ENCODE measurements around the gene EFCAB8. TPM values are rescaled to one million over a fixed set of nuclear protein-coding genes. Genes with fewer than 3 reads are reported as not detected.
"Not testable (repeated sequence)": the region's sequence is repeated elsewhere in the genome, so short reads cannot be mapped to it uniquely, and the experiment has no call there.

EFCAB8 gene
- polyA plus RNA-seq, 4 donors, result 0.01 to 0.38 (median 0.22) TPM; not detected in 1

- no peak for FAIRE-seq
- H3K4me1 ChIP-seq (ENCODE audit: control insufficient read depth in 3 of 3, insufficient read depth in 2 of 3, low read depth in 1 of 3, low read length in 2 of 3), result no peaks in the 10 kb centered on the region
- no peak for DNase-seq
- H3K27ac ChIP-seq (ENCODE audit: low read depth in 1 of 3, low read length in 2 of 3), result no peak overlapping the region
- no peaks in the 10 kb centered on the region for H3K27me3 ChIP-seq (ENCODE audit: control insufficient read depth in 3 of 3, insufficient read depth in 3 of 3, low read length in 3 of 3)
- no peak overlapping the region for H3K4me3 ChIP-seq (ENCODE audit: low read depth in 1 of 3, low read length in 3 of 3)
- no peaks in the 10 kb centered on the region for H3K9me3 ChIP-seq (ENCODE audit: control insufficient read depth in 2 of 2, insufficient read depth in 1 of 2, low read depth in 1 of 2, low read length in 1 of 2)
- H3K36me3 ChIP-seq (ENCODE audit: control insufficient read depth in 3 of 3, insufficient read depth in 2 of 3, low read depth in 1 of 3, low read length in 3 of 3), result peaks cover 12 to 28% (median 18%) of the 10 kb centered on the region in 3 donors
- WGBS, 3 donors, result 89 to 91% (median 91%) methylated on average over 6 of the region's 6 CpGs
These were observed 9.9 kb upstream of the EFCAB8 start for GRCh38 chr20:32848846-32849245.

DNA sequence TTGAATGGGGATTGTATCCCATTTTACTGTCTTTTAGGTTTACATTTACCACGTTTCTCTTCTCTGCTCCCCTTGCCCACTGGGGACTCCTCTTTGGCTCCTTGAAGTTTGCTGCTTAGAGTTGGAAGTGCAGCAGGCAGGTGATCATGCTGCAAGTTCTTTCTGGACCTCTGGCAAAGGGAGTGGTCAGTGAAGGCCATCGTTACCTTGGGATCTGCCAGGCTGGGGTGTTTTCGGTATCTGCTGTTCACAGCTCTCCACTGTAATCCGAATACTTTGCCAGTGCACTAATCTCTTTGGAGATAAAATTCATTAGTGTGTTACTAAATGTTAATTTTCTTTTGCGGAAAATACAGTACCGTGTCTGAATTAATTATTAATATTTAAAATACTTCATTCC is 9.1 kb upstream of the EFCAB8 start:
- Histone ChIP-seq H3K27me3 (ENCODE audit: control insufficient read depth in 3 of 3, insufficient read depth in 3 of 3, low read length in 3 of 3) (no peaks in the 10 kb centered on the region), H3K9me3 (ENCODE audit: control insufficient read depth in 2 of 2, insufficient read depth in 1 of 2, low read depth in 1 of 2, low read length in 1 of 2) (no peaks in the 10 kb centered on the region), H3K4me1 (ENCODE audit: control insufficient read depth in 3 of 3, insufficient read depth in 2 of 3, low read depth in 1 of 3, low read length in 2 of 3) (no peaks in the 10 kb centered on the region), H3K4me3 (ENCODE audit: low read depth in 1 of 3, low read length in 3 of 3) (no peak overlapping the region), H3K27ac (ENCODE audit: low read depth in 1 of 3, low read length in 2 of 3) (no peak overlapping the region), H3K36me3 (ENCODE audit: control insufficient read depth in 3 of 3, insufficient read depth in 2 of 3, low read depth in 1 of 3, low read length in 3 of 3) (peaks cover 12 to 26% (median 18%) of the 10 kb centered on the region in 3 donors)
- no peak for FAIRE-seq
- WGBS, 3 donors, result 93 to 94% (median 94%) methylated on average over 6 of the region's 6 CpGs
- no peak for DNase-seq

GRCh38 chr20:32855387-32855786 is 3.3 kb upstream of the EFCAB8 start:
- Histone ChIP-seq H3K4me3 (ENCODE audit: low read depth in 1 of 3, low read length in 3 of 3) (no peak overlapping the region), H3K36me3 (ENCODE audit: control insufficient read depth in 3 of 3, insufficient read depth in 2 of 3, low read depth in 1 of 3, low read length in 3 of 3) (peaks cover 4 to 13% (median 6%) of the 10 kb centered on the region in 3 donors), H3K4me1 (ENCODE audit: control insufficient read depth in 3 of 3, insufficient read depth in 2 of 3, low read depth in 1 of 3, low read length in 2 of 3) (peaks cover 0 to 3% (median 0%) of the 10 kb centered on the region in 3 donors), H3K27me3 (ENCODE audit: control insufficient read depth in 3 of 3, insufficient read depth in 3 of 3, low read length in 3 of 3) (no peaks in the 10 kb centered on the region), H3K27ac (ENCODE audit: low read depth in 1 of 3, low read length in 2 of 3) (no peak overlapping the region), H3K9me3 (ENCODE audit: control insufficient read depth in 2 of 2, insufficient read depth in 1 of 2, low read depth in 1 of 2, low read length in 1 of 2) (no peaks in the 10 kb centered on the region)
- no peak for DNase-seq
- FAIRE-seq, result no peak
- WGBS, 3 donors, result 82 to 85% (median 84%) methylated on average over 7 of the region's 7 CpGs

- no peaks in the 10 kb centered on the region for H3K9me3 ChIP-seq (ENCODE audit: control insufficient read depth in 2 of 2, insufficient read depth in 1 of 2, low read depth in 1 of 2, low read length in 1 of 2)
- no peak overlapping the region for H3K4me3 ChIP-seq (ENCODE audit: low read depth in 1 of 3, low read length in 3 of 3)
- 77 to 90% (median 79%) methylated on average over 2 of the region's 2 CpGs for WGBS, 3 donors
- no peaks in the 10 kb centered on the region for H3K27me3 ChIP-seq (ENCODE audit: control insufficient read depth in 3 of 3, insufficient read depth in 3 of 3, low read length in 3 of 3)
- FAIRE-seq (no peak), DNase-seq (no peak)
- H3K36me3 ChIP-seq (ENCODE audit: control insufficient read depth in 3 of 3, insufficient read depth in 2 of 3, low read depth in 1 of 3, low read length in 3 of 3), result peaks cover 4 to 6% (median 6%) of the 10 kb centered on the region in 3 donors
- no peak overlapping the region for H3K27ac ChIP-seq (ENCODE audit: low read depth in 1 of 3, low read length in 2 of 3)
- peaks cover 0 to 3% (median 0%) of the 10 kb centered on the region in 3 donors for H3K4me1 ChIP-seq (ENCODE audit: control insufficient read depth in 3 of 3, insufficient read depth in 2 of 3, low read depth in 1 of 3, low read length in 2 of 3)
These were observed 534 bp upstream of the EFCAB8 start for GRCh38 chr20:32858189-32858588.

GRCh38 chr20:32861446-32861845 is 2.7 kb downstream of the EFCAB8 start:
- Histone ChIP-seq H3K9me3 (ENCODE audit: control insufficient read depth in 2 of 2, insufficient read depth in 1 of 2, low read depth in 1 of 2, low read length in 1 of 2) (no peaks in the 10 kb centered on the region), H3K4me1 (ENCODE audit: control insufficient read depth in 3 of 3, insufficient read depth in 2 of 3, low read depth in 1 of 3, low read length in 2 of 3) (no peaks in the 10 kb centered on the region), H3K27me3 (ENCODE audit: control insufficient read depth in 3 of 3, insufficient read depth in 3 of 3, low read length in 3 of 3) (no peaks in the 10 kb centered on the region), H3K4me3 (ENCODE audit: low read depth in 1 of 3, low read length in 3 of 3) (no peak overlapping the region), H3K36me3 (ENCODE audit: control insufficient read depth in 3 of 3, insufficient read depth in 2 of 3, low read depth in 1 of 3, low read length in 3 of 3) (peaks cover 2 to 6% (median 4%) of the 10 kb centered on the region in 3 donors), H3K27ac (ENCODE audit: low read depth in 1 of 3, low read length in 2 of 3) (no peak overlapping the region)
- 85 to 92% (median 88%) methylated on average over 7 of the region's 7 CpGs for WGBS, 3 donors
- FAIRE-seq, result no peak
- no peak for DNase-seq

GRCh38 chr20:32869562-32869961 is 10.8 kb downstream of the EFCAB8 start:
- 56 to 72% (median 68%) methylated on average over 2 of the region's 2 CpGs for WGBS, 3 donors
- DNase-seq (no peak), FAIRE-seq (no peak)
- Histone ChIP-seq H3K36me3 (ENCODE audit: control insufficient read depth in 3 of 3, insufficient read depth in 2 of 3, low read depth in 1 of 3, low read length in 3 of 3) (no peaks in the 10 kb centered on the region), H3K4me1 (ENCODE audit: control insufficient read depth in 3 of 3, insufficient read depth in 2 of 3, low read depth in 1 of 3, low read length in 2 of 3) (no peaks in the 10 kb centered on the region), H3K4me3 (ENCODE audit: low read depth in 1 of 3, low read length in 3 of 3) (no peak overlapping the region), H3K27me3 (ENCODE audit: control insufficient read depth in 3 of 3, insufficient read depth in 3 of 3, low read length in 3 of 3) (no peaks in the 10 kb centered on the region), H3K9me3 (ENCODE audit: control insufficient read depth in 2 of 2, insufficient read depth in 1 of 2, low read depth in 1 of 2, low read length in 1 of 2) (no peaks in the 10 kb centered on the region), H3K27ac (ENCODE audit: low read depth in 1 of 3, low read length in 2 of 3) (no peak overlapping the region)

DNA sequence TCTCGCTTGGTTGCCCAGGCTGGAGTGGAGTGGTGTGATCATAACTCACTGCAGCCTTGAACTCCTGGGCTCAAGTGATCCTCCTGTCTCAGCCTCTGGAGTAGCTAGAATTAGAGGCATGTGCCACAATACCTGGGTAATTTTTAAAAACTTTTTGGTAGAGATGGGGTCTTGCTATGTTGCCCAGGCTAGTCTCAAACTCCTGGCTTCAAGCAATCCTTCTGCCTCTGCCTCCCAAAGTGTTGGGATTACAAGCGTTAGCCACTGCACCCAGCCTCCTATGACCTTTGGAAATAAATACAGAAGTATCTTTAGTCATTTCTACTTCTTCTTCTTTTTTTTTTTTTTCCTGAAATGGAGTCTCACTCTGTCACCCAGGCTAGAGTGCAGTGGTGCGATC is 11.8 kb downstream of the EFCAB8 start:
- 90 to 94% (median 91%) methylated on average over 3 of the region's 3 CpGs for WGBS, 3 donors
- H3K4me1 ChIP-seq (ENCODE audit: control insufficient read depth in 3 of 3, insufficient read depth in 2 of 3, low read depth in 1 of 3, low read length in 2 of 3); H3K36me3 ChIP-seq (ENCODE audit: control insufficient read depth in 3 of 3, insufficient read depth in 2 of 3, low read depth in 1 of 3, low read length in 3 of 3); FAIRE-seq; H3K27ac ChIP-seq (ENCODE audit: low read depth in 1 of 3, low read length in 2 of 3); H3K9me3 ChIP-seq (ENCODE audit: control insufficient read depth in 2 of 2, insufficient read depth in 1 of 2, low read depth in 1 of 2, low read length in 1 of 2); H3K4me3 ChIP-seq (ENCODE audit: low read depth in 1 of 3, low read length in 3 of 3); DNase-seq; H3K27me3 ChIP-seq (ENCODE audit: control insufficient read depth in 3 of 3, insufficient read depth in 3 of 3, low read length in 3 of 3): not testable (repeated sequence)

DNA sequence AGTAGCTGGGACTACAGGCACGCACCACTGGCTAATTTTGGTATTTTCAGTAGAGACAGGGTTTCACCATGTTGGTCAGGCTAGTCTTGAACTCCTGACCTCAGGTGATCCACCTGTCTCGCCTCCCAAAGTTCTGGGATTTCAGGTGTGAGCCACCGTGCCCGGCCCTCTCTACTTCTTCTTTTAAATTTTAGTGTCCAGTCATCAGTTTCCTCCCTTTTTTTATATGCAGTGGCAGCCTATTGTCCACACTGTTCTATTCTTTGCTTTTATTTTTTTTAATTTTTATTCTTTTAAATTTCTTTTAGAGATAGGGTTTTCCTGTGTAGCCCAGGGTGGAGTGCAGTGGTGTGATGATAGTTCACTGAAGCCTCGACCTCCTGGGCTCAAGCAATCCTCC is 12.3 kb downstream of the EFCAB8 start:
- Histone ChIP-seq H3K36me3 (ENCODE audit: control insufficient read depth in 3 of 3, insufficient read depth in 2 of 3, low read depth in 1 of 3, low read length in 3 of 3) (no peaks in the 10 kb centered on the region), H3K27me3 (ENCODE audit: control insufficient read depth in 3 of 3, insufficient read depth in 3 of 3, low read length in 3 of 3) (no peaks in the 10 kb centered on the region), H3K4me1 (ENCODE audit: control insufficient read depth in 3 of 3, insufficient read depth in 2 of 3, low read depth in 1 of 3, low read length in 2 of 3) (no peaks in the 10 kb centered on the region), H3K4me3 (ENCODE audit: low read depth in 1 of 3, low read length in 3 of 3) (no peak overlapping the region), H3K9me3 (ENCODE audit: control insufficient read depth in 2 of 2, insufficient read depth in 1 of 2, low read depth in 1 of 2, low read length in 1 of 2) (no peaks in the 10 kb centered on the region), H3K27ac (ENCODE audit: low read depth in 1 of 3, low read length in 2 of 3) (no peak overlapping the region)
- 78 to 85% (median 79%) methylated on average over 5 of the region's 5 CpGs for WGBS, 3 donors
- no peak for DNase-seq
- no peak for FAIRE-seq

DNA sequence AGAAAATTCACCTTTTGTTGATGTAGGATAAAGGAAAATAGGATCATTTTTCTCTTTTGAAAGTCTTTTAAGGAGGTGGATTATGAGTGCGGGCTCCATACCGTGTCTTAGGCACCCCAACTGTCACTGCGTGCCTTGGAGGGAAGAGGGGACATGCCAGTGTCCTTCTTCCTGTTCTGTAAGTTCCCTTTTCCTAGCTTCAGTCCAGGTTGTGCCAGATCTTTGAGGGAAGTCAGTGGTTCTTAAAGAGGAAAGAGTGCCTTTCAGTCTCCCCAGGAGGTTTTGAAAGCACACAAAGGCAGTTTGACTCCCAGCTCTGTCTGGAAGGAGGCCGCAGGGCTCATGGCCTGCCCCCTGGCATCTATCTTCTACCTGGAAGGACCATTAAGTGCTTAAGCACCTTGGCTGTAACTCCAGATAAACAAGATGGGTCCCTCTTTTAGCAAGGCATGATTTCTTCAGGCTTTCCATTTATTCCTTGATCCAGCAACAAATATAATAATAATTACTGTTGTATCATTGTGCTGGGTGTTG is 13.0 kb downstream of the EFCAB8 start:
- Histone ChIP-seq H3K27ac (ENCODE audit: low read depth in 1 of 3, low read length in 2 of 3) (no peak overlapping the region), H3K4me1 (ENCODE audit: control insufficient read depth in 3 of 3, insufficient read depth in 2 of 3, low read depth in 1 of 3, low read length in 2 of 3) (no peaks in the 10 kb centered on the region), H3K4me3 (ENCODE audit: low read depth in 1 of 3, low read length in 3 of 3) (no peak overlapping the region), H3K9me3 (ENCODE audit: control insufficient read depth in 2 of 2, insufficient read depth in 1 of 2, low read depth in 1 of 2, low read length in 1 of 2) (no peaks in the 10 kb centered on the region), H3K27me3 (ENCODE audit: control insufficient read depth in 3 of 3, insufficient read depth in 3 of 3, low read length in 3 of 3) (no peaks in the 10 kb centered on the region), H3K36me3 (ENCODE audit: control insufficient read depth in 3 of 3, insufficient read depth in 2 of 3, low read depth in 1 of 3, low read length in 3 of 3) (no peaks in the 10 kb centered on the region)
- DNase-seq, result no peak
- WGBS, 3 donors, result 67 to 83% (median 73%) methylated on average over 4 of the region's 4 CpGs
- FAIRE-seq, result no peak
